Muscle layer of duodenum (tissue), 2 donors: ENCODE results near the gene EEF1A1.
"Not testable (repeated sequence)": the region's sequence is repeated elsewhere in the genome, so short reads cannot be mapped to it uniquely, and the experiment has no call there.

ENCODE experiments used
- H3K27ac ChIP-seq: one replicate; pipeline ENCODE4 v1.7.0; 2013; ENCODE audit warnings: mild to moderate bottlenecking, low read length
- H3K27me3 ChIP-seq: one replicate; pipeline ENCODE4 v1.7.0; 2013; ENCODE audit warnings: low read depth, mild to moderate bottlenecking, control low read depth, low read length
- H3K36me3 ChIP-seq, 2 donors: one replicate each; pipeline ENCODE4 v1.7.0; 2013; ENCODE audit warnings: low read length in 2 of 2, control low read depth in 1 of 2, mild to moderate bottlenecking in 1 of 2; ENCODE audit not compliant: insufficient read depth in 2 of 2, control insufficient read depth in 1 of 2
- H3K4me1 ChIP-seq, 2 donors: one replicate each; pipeline ENCODE4 v1.7.0; 2013; ENCODE audit warnings: low read length in 2 of 2, mild to moderate bottlenecking in 2 of 2, control low read depth in 1 of 2, moderate library complexity in 1 of 2; ENCODE audit not compliant: insufficient read depth in 2 of 2, control insufficient read depth in 1 of 2
- H3K4me3 ChIP-seq, 2 donors: one replicate each; pipeline ENCODE4 v1.7.0; 2013; ENCODE audit warnings: low read length in 2 of 2, low read depth in 1 of 2, mild to moderate bottlenecking in 1 of 2
- H3K9me3 ChIP-seq, 2 donors: one replicate each; pipeline ENCODE4 v1.7.0; 2013; ENCODE audit warnings: low read length in 2 of 2, control low read depth in 1 of 2, mild to moderate bottlenecking in 1 of 2; ENCODE audit not compliant: control insufficient read depth in 1 of 2
- donor health status: healthy.

The EEF1A1 gene

DNA sequence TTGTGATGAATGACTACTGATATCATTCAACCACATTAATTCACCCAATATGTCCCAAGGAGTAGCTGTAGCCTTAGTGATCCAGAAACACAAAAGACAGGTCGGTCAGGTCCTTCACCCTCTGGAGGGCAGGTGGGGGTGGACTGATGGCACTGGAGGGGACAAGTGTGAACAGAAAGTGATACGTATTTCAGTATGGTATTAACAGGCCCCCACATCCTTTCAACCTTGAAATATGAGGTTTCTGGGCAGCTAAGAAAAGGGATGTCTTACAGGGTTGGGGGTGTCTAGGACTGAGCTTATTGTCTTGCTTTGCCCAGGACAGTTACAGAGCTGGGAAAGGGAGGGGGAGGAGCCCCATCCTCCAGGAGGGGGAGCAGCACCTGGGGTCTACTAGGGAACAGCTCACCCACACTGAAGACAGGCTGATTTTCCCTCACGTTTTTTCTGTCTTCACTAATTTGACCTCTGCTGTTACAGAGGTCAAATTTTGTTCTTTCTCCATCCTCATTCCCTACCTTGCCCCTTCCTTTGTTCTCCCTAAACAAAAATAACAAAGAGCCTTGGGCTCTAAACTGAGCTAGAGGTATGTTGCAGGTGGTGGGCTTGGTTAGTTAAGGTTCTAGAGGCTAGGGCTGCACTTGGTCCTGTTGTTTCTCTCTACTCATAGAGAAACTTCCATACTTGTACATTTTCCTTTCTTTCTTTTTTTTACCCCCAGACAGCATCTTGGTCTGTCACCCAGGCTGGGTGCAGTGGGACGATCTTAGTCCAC lies 38.0 kb upstream of the EEF1A1 start:
- H3K27ac ChIP-seq = no peak overlapping the region
- no peaks in the 10 kb centered on the region for H3K36me3 ChIP-seq
- no peaks in the 10 kb centered on the region for H3K9me3 ChIP-seq
- no peaks in the 10 kb centered on the region for H3K4me1 ChIP-seq
- H3K27me3 ChIP-seq = no peaks in the 10 kb centered on the region
- H3K4me3 ChIP-seq = no peak overlapping the region

- no peak overlapping the region for H3K27ac ChIP-seq
Measured at GRCh38 chr6:73556836-73557235, 36.0 kb upstream of the EEF1A1 start.

GRCh38 chr6:73555380-73555949 lies 34.6 kb upstream of the EEF1A1 start:
- not testable (repeated sequence) for H3K27ac ChIP-seq, H3K27me3 ChIP-seq, H3K9me3 ChIP-seq, H3K36me3 ChIP-seq, H3K4me3 ChIP-seq, H3K4me1 ChIP-seq

More at GRCh38 chr6:73556836-73557235, 36.0 kb upstream of the EEF1A1 start:
- Histone ChIP-seq H3K27me3 (no peaks in the 10 kb centered on the region), H3K4me3 (no peak overlapping the region), H3K4me1 (no peaks in the 10 kb centered on the region), H3K9me3 (no peaks in the 10 kb centered on the region), H3K36me3 (no peaks in the 10 kb centered on the region)

DNA sequence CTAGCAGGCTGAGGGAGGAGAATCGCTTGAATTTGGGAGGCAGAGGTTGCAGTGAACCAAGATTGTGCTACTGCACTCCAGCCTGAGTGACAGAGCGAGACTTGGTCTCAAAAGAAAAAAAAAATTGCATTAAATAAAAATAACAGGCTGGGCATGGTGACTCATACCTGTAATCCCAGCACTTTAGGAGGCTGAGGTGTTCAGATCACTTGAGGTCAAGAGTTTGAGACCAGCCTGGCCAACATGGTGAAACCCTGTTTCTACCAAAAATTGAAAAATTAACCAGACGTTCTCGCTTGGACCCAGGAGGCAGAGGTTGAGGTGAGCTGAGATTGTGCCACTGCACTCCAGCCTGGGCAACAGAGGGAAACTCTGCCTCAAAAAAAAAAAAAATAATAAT lies 30.3 kb upstream of the EEF1A1 start:
- not testable (repeated sequence) for H3K27me3 ChIP-seq, H3K4me1 ChIP-seq, H3K36me3 ChIP-seq, H3K27ac ChIP-seq, H3K4me3 ChIP-seq, H3K9me3 ChIP-seq

DNA sequence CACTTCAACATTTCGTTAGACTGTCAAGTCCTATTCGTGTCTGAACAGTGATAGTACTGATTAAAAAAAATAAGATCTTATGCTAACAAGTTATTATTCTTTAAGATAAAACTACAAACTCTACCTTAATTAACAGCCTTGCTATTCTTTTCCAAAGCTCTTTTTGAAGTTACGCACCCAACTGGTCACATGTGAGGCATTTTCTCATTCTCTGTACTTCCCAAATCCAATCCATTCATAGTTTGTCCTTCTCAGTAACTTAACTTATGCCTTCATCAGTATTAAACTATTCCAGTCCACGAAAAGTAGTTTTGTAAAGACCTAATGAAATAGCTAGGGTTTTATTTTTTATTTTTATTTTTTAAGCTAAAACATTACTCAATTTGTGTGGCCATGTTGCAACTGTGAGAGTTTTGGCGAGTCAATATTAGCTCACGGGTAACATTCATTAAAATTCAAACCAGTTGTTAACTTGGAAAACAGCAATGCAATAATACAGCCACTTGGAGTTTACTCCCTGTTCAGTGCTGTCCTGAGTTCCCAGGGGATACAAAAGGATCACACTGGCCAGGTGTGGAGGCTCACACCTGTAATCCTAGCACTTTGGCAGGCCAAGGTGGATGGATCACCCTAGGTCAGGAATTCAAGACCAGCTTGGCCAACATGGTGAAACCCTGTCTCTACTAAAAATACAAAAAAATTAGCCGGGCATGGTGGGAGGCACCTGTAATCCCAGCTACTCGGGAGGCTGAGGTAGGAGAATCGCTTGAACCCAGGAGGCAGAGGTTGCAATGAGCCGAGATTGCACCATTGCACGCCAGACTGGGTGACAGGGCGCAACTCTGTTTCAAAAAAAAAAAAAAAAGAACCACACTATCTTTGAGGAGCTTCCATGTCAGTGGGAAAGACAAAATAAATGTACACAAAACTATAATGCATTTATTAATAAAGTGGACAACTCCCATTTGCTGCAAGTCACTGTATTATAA lies 27.9 kb upstream of the EEF1A1 start:
- Histone ChIP-seq H3K27me3 (no peaks in the 10 kb centered on the region), H3K27ac (no peak overlapping the region), H3K4me3 (no peak overlapping the region), H3K36me3 (no peaks in the 10 kb centered on the region), H3K9me3 (no peaks in the 10 kb centered on the region), H3K4me1 (no peaks in the 10 kb centered on the region)

DNA sequence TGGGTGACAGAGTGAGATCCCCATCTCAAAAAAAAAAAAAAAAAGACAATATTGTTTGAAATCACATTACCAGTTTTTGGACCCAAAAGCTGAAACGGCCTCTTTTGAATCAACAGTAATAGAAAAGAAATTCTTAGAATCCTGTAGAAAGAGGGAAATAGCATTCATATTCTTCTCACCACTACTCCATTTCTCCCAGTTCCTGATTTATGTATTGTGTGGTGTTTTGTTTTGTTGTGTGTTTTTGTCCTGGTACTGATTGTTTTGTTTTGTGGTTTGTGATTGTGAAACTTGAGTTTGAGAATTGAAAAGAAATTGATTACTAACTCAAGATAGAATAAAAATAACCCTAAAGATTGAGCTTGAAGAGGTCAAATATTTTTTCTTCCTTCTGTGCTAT lies 26.2 kb upstream of the EEF1A1 start:
- H3K27ac ChIP-seq = no peak overlapping the region
- no peaks in the 10 kb centered on the region for H3K36me3 ChIP-seq
- H3K27me3 ChIP-seq = no peaks in the 10 kb centered on the region
- no peaks in the 10 kb centered on the region for H3K4me1 ChIP-seq
- no peaks in the 10 kb centered on the region for H3K9me3 ChIP-seq
- no peak overlapping the region for H3K4me3 ChIP-seq

- H3K36me3 ChIP-seq = no peaks in the 10 kb centered on the region
- no peaks in the 10 kb centered on the region for H3K9me3 ChIP-seq
Measured at GRCh38 chr6:73542891-73543290, 22.1 kb upstream of the EEF1A1 start.

DNA sequence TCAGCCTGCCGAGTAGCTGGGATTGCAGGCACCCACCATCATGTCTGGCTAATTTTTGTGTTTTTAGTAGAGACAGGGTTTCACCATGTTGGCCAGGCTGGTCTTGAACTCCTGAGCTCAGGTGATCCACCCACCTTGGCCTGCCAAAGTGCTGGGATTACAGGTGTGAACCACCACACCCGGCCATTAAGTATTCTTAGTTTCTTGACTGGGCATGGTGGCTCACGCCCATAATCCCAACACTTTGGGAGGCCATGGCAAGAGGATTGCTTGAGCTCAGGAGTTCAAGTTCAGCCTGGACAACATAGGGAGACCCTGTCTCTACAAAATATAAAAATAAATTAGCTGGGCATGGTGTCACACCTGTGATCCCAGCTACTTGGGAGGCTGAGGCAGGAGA lies 21.6 kb upstream of the EEF1A1 start:
- H3K9me3 ChIP-seq, H3K36me3 ChIP-seq, H3K27me3 ChIP-seq: not testable (repeated sequence)

More at GRCh38 chr6:73542891-73543290, 22.1 kb upstream of the EEF1A1 start:
- H3K4me1 ChIP-seq = no peaks in the 10 kb centered on the region
- H3K27ac ChIP-seq = no peak overlapping the region
- no peak overlapping the region for H3K4me3 ChIP-seq
- H3K27me3 ChIP-seq = no peaks in the 10 kb centered on the region

GRCh38 chr6:73538116-73538779 lies 17.4 kb upstream of the EEF1A1 start:
- Histone ChIP-seq H3K4me1 (no peaks in the 10 kb centered on the region), H3K4me3 (no peak overlapping the region)

More for the DNA sequence above, 21.6 kb upstream of the EEF1A1 start:
- H3K4me3 ChIP-seq, H3K4me1 ChIP-seq, H3K27ac ChIP-seq: not testable (repeated sequence)

GRCh38 chr6:73537677-73538076 lies 16.8 kb upstream of the EEF1A1 start:
- Histone ChIP-seq H3K4me3 (no peak overlapping the region), H3K36me3 (no peaks in the 10 kb centered on the region), H3K4me1 (no peaks in the 10 kb centered on the region), H3K9me3 (no peaks in the 10 kb centered on the region), H3K27me3 (no peaks in the 10 kb centered on the region), H3K27ac (no peak overlapping the region)

More at GRCh38 chr6:73538116-73538779, 17.4 kb upstream of the EEF1A1 start:
- H3K27me3 ChIP-seq = no peaks in the 10 kb centered on the region
- H3K27ac ChIP-seq = no peak overlapping the region
- no peaks in the 10 kb centered on the region for H3K36me3 ChIP-seq
- H3K9me3 ChIP-seq = no peaks in the 10 kb centered on the region

DNA sequence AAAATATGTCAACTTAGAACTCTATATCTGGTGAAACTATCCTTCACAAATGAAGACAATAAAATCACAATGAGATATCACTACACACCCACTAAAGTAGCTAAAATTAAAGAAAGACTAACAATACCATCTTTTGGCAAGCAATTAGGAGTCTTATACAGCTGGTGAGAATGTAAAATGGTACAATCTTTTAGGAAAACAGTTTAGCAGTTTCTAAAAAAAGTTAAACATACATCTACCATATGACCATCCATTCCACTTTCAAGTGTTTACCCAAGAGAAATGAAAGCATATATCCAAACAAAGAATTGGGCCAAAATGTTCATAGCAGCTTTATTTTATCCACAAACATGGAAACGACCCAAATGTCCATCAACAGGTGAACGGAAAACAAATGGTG lies 13.8 kb upstream of the EEF1A1 start:
- no peaks in the 10 kb centered on the region for H3K9me3 ChIP-seq
- no peak overlapping the region for H3K27ac ChIP-seq
- no peaks in the 10 kb centered on the region for H3K36me3 ChIP-seq
- H3K4me3 ChIP-seq = no peak overlapping the region
- no peaks in the 10 kb centered on the region for H3K4me1 ChIP-seq
- H3K27me3 ChIP-seq = no peaks in the 10 kb centered on the region
